ENCODE measurements around the gene ZNF587B. TPM values are rescaled to one million over a fixed set of nuclear protein-coding genes. Genes with fewer than 3 reads are reported as not detected.

ZNF587B gene
- polyA plus RNA-seq, 3 donors, result 0.18 to 6.6 (median 0.56) TPM

DNA sequence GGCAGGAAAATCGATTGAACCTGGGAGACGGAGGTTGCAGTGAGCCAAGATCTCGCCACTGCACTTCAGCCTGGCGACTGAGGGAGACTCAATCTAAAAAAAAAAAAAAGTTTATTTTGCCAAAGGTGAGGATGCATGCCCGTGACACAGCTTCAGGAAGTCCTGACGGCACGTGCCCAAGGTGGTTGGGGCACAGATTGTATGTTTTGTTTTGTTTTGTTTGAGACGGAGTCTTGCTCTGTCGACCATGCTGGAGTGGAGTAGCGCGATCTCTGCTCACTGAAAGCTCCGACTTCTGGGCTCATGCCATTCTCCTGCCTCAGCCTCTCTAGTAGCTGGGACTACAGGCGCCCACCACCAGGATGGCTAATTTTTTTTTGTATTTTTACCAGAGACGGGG lies 12.1 kb upstream of the ZNF587B start:
- TF ChIP-seq, protein P1, sequence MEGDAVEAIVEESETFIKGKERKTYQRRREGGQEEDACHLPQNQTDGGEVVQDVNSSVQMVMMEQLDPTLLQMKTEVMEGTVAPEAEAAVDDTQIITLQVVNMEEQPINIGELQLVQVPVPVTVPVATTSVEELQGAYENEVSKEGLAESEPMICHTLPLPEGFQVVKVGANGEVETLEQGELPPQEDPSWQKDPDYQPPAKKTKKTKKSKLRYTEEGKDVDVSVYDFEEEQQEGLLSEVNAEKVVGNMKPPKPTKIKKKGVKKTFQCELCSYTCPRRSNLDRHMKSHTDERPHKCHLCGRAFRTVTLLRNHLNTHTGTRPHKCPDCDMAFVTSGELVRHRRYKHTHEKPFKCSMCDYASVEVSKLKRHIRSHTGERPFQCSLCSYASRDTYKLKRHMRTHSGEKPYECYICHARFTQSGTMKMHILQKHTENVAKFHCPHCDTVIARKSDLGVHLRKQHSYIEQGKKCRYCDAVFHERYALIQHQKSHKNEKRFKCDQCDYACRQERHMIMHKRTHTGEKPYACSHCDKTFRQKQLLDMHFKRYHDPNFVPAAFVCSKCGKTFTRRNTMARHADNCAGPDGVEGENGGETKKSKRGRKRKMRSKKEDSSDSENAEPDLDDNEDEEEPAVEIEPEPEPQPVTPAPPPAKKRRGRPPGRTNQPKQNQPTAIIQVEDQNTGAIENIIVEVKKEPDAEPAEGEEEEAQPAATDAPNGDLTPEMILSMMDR (IDR thresholded peaks at IDR 0.05), result no peak
- Histone ChIP-seq H3K79me2 (ENCODE audit: insufficient read depth, low read length) (peaks cover 44% of the 10 kb centered on the region), H3K9ac (ENCODE audit: insufficient read depth, low read length, poor library complexity, severe bottlenecking) (no peak overlapping the region), H3K4me2 (replicated peaks; ENCODE audit: extremely low read depth, low read length, poor library complexity, severe bottlenecking) (no peak overlapping the region), H3K9me3 (replicated peaks in 1 of 2; ENCODE audit: control insufficient read depth in 1 of 2, insufficient read depth in 1 of 2, low read length in 2 of 2) (no peaks in the 10 kb centered on the region), H3K27me3 (ENCODE audit: control insufficient read depth in 2 of 2, insufficient read depth in 2 of 2, low read length in 2 of 2) (no peaks in the 10 kb centered on the region), H4K20me1 (ENCODE audit: insufficient read depth, low read length) (no peaks in the 10 kb centered on the region), H3K4me1 (ENCODE audit: control insufficient read depth in 1 of 2, insufficient read depth in 2 of 2, low read length in 2 of 2) (peaks cover 30 to 45% of the 10 kb centered on the region in 2 donors), H3K36me3 (replicated peaks in 1 of 2; ENCODE audit: control insufficient read depth in 1 of 2, insufficient read depth in 2 of 2, low read length in 2 of 2) (peaks cover 0 to 1% of the 10 kb centered on the region in 2 donors), H3K4me3 (replicated peaks in 1 of 3; ENCODE audit: low read depth in 2 of 3, low read length in 3 of 3) (no peak overlapping the region), H2AFZ (ENCODE audit: insufficient read depth, low read depth, low read length, poor library complexity, severe bottlenecking) (no peak overlapping the region), H3K27ac (ENCODE audit: low read depth in 1 of 2, low read length in 2 of 2) (no peak overlapping the region)
- WGBS (ENCODE audit: insufficient coverage), result 97% methylated on average over 12 of the region's 14 CpGs
- intact Hi-C loops (cut with micrococcal nuclease), result loop anchor here in 1 of 2 donors (5.0 kb wide), 1 partner anchor 71 kb away; the partner anchor contains the start of gene ZNF776
- no peaks in the 10 kb centered on the region for H3K9me3 Mint-ChIP-seq
- peaks cover 0 to 4% (median 0%) of the 10 kb centered on the region in 3 donors for H3K27me3 Mint-ChIP-seq (ENCODE audit: low read depth in 3 of 3)
- peaks cover 43% of the 10 kb centered on the region for H3K4me1 Mint-ChIP-seq
- no peak overlapping the region for H3K4me3 Mint-ChIP-seq
- no peak overlapping the region for H3K27ac Mint-ChIP-seq
- no peak for DNase-seq
- peaks cover 8 to 14% of the 10 kb centered on the region in 2 donors for H3K36me3 Mint-ChIP-seq

DNA sequence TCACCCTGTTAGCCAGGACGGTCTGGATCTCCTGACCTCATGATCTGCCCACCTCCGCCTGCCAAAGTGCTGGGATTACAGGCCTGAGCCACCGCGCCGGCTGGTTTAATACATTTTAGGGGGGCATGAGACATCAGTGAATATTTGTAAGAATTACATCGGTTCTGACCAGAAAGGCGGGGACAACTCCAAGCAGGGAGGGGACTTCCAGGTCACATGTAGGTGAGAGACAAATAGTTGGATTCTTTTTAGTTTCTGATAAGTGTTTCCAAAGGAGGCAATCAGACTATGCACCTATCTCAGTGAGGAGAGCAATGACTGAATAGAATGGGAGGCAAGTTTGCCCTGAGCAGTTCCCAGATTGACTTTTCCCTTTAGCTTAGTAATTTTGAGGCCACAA lies 11.7 kb upstream of the ZNF587B start:
- Mint-ChIP-seq H3K27me3 (ENCODE audit: low read depth in 3 of 3) (peaks cover 0 to 5% (median 0%) of the 10 kb centered on the region in 3 donors), H3K36me3 (peaks cover 10 to 14% of the 10 kb centered on the region in 2 donors), H3K4me1 (peaks cover 40% of the 10 kb centered on the region), H3K4me3 (no peak overlapping the region), H3K9me3 (no peaks in the 10 kb centered on the region), H3K27ac (no peak overlapping the region)
- H3K36me3 ChIP-seq (replicated peaks in 1 of 2; ENCODE audit: control insufficient read depth in 1 of 2, insufficient read depth in 2 of 2, low read length in 2 of 2), result no peaks in the 10 kb centered on the region
- DNase-seq, result no peak
- no peaks in the 10 kb centered on the region for H3K27me3 ChIP-seq (ENCODE audit: control insufficient read depth in 2 of 2, insufficient read depth in 2 of 2, low read length in 2 of 2)
- no peak overlapping the region for H3K4me2 ChIP-seq (replicated peaks; ENCODE audit: extremely low read depth, low read length, poor library complexity, severe bottlenecking)
- no peak overlapping the region for H3K4me3 ChIP-seq (replicated peaks in 1 of 3; ENCODE audit: low read depth in 2 of 3, low read length in 3 of 3)
- H3K9me3 ChIP-seq (replicated peaks in 1 of 2; ENCODE audit: control insufficient read depth in 1 of 2, insufficient read depth in 1 of 2, low read length in 2 of 2), result no peaks in the 10 kb centered on the region
- H2AFZ ChIP-seq (ENCODE audit: insufficient read depth, low read depth, low read length, poor library complexity, severe bottlenecking), result peak overlapping the region; percentile 98
- no peaks in the 10 kb centered on the region for H4K20me1 ChIP-seq (ENCODE audit: insufficient read depth, low read length)
- peaks cover 29 to 41% of the 10 kb centered on the region in 2 donors for H3K4me1 ChIP-seq (ENCODE audit: control insufficient read depth in 1 of 2, insufficient read depth in 2 of 2, low read length in 2 of 2)
- TF ChIP-seq, protein P1 (IDR thresholded peaks at IDR 0.05), result no peak
- H3K27ac ChIP-seq (ENCODE audit: low read depth in 1 of 2, low read length in 2 of 2), result no peak overlapping the region
- peaks cover 44% of the 10 kb centered on the region for H3K79me2 ChIP-seq (ENCODE audit: insufficient read depth, low read length)
- intact Hi-C loops (cut with micrococcal nuclease), result loop anchor here in 1 of 2 donors (5.0 kb wide), 1 partner anchor 71 kb away; the partner anchor contains the start of gene ZNF776
- no peak overlapping the region for H3K9ac ChIP-seq (ENCODE audit: insufficient read depth, low read length, poor library complexity, severe bottlenecking)
- 100% methylated on average over 7 of the region's 7 CpGs for WGBS (ENCODE audit: insufficient coverage)

Data from CD14-positive monocyte (primary cell).